HFF-Myc (cell line): ENCODE measurements around the gene PCDHGA10.
"Not testable (repeated sequence)": the region's sequence is repeated elsewhere in the genome, so short reads cannot be mapped to it uniquely, and the experiment has no call there.

Experiments
- DNase-seq: peaks from one replicate; pipeline ENCODE4 v3.0.0-alpha.2; 2011; ENCODE audit warnings: low read depth; ENCODE audit errors: extremely low read depth
- H3K4me3 ChIP-seq: replicated peaks from 2 replicates; pipeline ENCODE4 v1.5.1; 2011; ENCODE audit warnings: low read depth, mild to moderate bottlenecking, control low read depth, low read length
- TF ChIP-seq, protein P1 (sequence below): IDR thresholded peaks from 2 replicates; pipeline ENCODE4 v1.5.1; 2012; ENCODE audit warnings: mild to moderate bottlenecking, low read depth, low read length, control low read depth; ENCODE audit errors: missing control alignments

PCDHGA10 gene

DNA sequence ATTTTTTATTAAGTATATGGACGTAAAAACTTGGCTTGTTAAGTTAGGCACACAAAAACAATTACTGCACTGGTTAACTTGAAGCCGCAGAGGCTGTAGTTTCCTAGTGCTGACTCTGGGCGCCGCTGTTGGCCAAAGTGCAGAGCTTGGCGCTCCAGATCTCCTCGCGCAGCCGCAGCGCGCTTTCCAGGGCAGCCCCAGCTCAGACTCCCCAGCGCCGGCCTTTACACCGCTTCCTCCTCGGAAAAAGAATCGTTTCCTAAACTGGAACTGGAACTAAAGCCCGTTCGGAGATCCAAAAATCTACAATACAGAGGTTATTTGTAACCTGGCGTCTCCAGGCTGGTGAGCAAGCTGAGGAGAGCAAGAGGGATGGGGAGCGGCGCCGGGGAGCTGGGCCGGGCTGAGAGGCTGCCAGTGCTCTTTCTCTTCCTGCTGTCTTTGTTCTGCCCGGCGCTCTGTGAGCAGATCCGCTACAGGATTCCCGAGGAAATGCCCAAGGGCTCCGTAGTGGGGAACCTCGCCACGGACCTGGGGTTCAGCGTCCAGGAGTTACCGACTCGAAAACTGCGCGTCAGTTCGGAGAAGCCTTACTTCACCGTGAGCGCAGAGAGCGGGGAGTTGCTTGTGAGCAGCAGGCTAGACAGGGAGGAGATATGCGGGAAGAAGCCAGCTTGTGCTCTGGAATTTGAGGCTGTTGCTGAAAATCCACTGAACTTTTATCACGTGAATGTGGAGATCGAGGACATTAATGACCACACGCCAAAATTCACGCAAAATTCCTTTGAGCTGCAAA is 14.8 kb upstream of the PCDHGA10 start, which contains the start of gene PCDHGB5:
Gene PCDHGB5, plus strand, starts transcription at position 192 of the 796 bp plus-strand sequence. Its CDS starts 181 bp downstream, at position 373.
- DNase-seq: not testable (repeated sequence)
- TF ChIP-seq, protein P1, sequence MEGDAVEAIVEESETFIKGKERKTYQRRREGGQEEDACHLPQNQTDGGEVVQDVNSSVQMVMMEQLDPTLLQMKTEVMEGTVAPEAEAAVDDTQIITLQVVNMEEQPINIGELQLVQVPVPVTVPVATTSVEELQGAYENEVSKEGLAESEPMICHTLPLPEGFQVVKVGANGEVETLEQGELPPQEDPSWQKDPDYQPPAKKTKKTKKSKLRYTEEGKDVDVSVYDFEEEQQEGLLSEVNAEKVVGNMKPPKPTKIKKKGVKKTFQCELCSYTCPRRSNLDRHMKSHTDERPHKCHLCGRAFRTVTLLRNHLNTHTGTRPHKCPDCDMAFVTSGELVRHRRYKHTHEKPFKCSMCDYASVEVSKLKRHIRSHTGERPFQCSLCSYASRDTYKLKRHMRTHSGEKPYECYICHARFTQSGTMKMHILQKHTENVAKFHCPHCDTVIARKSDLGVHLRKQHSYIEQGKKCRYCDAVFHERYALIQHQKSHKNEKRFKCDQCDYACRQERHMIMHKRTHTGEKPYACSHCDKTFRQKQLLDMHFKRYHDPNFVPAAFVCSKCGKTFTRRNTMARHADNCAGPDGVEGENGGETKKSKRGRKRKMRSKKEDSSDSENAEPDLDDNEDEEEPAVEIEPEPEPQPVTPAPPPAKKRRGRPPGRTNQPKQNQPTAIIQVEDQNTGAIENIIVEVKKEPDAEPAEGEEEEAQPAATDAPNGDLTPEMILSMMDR: peak; percentile 66
- H3K4me3 ChIP-seq: peak within 1 kb of the TSS; percentile 31

DNA sequence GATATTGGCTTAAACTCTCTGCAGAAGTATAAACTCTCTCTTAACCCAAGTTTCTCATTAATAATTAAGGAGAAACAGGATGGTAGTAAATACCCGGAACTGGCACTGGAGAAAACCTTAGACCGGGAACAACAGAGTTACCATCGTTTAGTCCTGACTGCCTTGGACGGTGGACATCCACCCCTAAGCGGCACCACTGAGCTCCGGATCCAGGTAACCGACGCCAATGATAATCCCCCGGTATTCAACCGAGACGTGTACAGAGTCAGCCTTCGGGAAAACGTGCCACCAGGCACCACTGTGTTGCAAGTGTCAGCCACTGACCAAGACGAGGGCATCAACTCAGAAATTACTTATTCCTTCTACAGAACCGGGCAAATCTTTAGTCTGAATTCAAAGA is 14.2 kb upstream of the PCDHGA10 start:
- no peak for DNase-seq
- H3K4me3 ChIP-seq: no peak overlapping the region
- TF ChIP-seq, protein P1: no peak

DNA sequence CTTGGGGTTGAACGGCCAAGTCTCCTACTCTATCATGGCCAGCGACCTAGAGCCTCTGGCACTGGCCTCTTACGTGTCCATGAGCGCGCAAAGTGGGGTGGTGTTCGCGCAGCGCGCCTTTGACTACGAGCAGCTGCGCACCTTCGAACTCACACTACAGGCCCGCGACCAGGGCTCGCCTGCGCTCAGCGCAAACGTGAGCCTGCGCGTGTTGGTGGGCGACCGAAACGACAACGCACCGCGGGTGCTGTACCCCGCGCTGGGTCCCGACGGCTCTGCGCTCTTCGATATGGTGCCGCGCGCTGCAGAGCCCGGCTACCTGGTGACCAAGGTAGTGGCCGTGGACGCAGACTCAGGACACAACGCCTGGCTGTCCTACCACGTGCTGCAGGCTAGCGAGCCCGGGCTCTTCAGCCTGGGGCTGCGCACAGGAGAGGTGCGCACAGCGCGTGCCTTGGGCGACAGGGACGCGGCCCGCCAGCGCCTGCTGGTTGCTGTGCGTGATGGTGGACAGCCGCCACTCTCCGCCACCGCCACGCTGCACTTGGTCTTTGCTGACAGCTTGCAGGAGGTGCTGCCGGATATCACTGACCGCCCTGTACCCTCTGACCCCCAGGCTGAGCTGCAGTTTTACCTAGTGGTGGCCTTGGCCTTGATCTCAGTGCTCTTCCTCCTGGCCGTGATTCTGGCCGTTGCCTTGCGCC is 13.1 kb upstream of the PCDHGA10 start:
- no peak overlapping the region for H3K4me3 ChIP-seq
- DNase-seq: no peak
- TF ChIP-seq, protein P1: no peak

DNA sequence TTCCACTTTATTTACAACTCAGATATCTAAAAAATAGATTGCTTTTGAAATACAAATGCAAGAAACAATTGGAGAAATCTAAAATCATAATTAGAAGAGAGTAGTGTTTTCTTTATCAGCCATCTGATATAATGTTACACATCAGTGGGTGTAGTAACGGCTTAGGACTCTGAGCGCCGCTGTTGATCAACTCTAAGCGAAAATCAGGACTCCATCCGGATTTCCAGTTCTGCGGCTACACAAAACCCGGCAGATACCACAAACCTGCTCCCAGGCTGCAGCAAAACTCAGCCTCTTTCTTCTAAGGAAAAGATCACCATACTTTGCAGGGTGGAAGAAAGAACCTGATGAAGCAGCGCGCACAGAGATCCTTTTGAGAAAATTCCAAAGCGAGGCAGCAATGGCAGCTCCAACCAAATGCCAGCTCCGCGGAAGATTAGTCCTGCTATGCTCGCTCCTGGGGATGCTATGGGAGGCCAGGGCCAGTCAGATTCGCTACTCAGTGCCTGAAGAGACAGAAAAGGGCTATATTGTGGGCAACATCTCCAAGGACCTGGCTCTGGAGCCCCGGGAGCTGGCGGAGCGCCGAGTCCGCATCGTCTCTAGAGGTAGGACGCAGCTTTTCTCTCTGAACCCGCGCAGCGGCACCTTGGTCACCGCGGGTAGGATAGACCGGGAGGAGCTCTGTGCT is 10.1 kb upstream of the PCDHGA10 start, which contains the start of gene PCDHGA9:
Gene PCDHGA9, plus strand, starts transcription at position 226 of the 691 bp plus-strand sequence. Its CDS starts 175 bp downstream, at position 401.
- peak within 1 kb of the TSS; percentile 31 for H3K4me3 ChIP-seq
- TF ChIP-seq, protein P1: peak; percentile 41
- no peak for DNase-seq

DNA sequence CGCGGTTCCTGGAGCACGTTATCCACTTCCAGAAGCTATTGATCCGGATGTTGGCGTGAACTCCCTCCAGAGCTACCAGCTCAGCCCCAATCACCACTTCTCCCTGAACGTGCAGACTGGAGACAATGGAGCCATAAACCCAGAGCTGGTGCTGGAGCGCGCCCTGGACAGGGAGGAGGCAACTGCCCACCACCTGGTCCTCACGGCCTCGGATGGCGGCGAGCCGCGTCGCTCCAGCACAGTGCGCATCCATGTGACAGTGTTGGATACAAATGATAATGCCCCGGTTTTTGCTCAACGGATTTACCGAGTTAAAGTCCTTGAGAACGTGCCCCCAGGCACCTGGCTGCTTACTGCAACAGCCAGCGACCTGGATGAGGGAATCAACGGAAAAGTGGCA is 9.4 kb upstream of the PCDHGA10 start:
- H3K4me3 ChIP-seq: no peak overlapping the region; the same call in 1 of the 2 replicates
- DNase-seq: no peak

More for the DNA sequence above, 9.4 kb upstream of the PCDHGA10 start:
- TF ChIP-seq, protein P1: no peak
